DOHH2 (cell line): Measurements from ENCODE around the gene PEX10.

Source experiments
- EZH2phosphoT487 ChIP-seq: fragments of 200-600 bp; sonication (generic); IDR thresholded peaks from 2 replicates; pipeline ENCODE4 v1.6.1; 2017; ENCODE audit warnings: borderline replicate concordance, mild to moderate bottlenecking, antibody characterized with exemption, low read length, moderate library complexity, mixed read lengths
- TF ChIP-seq, protein P1 (sequence below): fragments of 200-600 bp; sonication (generic); IDR thresholded peaks from one replicate; pipeline ENCODE4 v1.5.1; 2014; ENCODE audit warnings: antibody characterized with exemption, mild to moderate bottlenecking, low read depth, low read length; ENCODE audit not compliant: poor library complexity, severe bottlenecking

DNA sequence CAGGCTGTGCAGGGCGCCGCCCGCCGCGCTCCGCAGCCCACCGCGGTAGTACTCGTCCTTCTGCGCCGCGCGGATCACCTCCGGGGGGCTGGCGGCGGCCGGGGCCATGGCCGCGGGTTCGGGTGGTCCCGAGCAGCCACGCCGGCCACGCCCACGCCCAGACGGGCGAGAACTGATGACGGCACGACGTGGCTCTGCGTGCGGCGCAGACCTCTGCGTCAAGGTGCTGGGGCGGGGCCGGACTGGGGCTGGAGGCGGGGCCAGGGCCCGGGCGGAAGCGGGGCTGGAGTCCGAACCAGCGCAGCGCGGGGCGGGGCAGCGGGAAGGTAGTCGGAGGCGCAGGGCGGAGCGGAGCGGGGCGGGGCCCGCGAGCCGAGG is at the start of gene PEX10:
- TF ChIP-seq, protein P1, sequence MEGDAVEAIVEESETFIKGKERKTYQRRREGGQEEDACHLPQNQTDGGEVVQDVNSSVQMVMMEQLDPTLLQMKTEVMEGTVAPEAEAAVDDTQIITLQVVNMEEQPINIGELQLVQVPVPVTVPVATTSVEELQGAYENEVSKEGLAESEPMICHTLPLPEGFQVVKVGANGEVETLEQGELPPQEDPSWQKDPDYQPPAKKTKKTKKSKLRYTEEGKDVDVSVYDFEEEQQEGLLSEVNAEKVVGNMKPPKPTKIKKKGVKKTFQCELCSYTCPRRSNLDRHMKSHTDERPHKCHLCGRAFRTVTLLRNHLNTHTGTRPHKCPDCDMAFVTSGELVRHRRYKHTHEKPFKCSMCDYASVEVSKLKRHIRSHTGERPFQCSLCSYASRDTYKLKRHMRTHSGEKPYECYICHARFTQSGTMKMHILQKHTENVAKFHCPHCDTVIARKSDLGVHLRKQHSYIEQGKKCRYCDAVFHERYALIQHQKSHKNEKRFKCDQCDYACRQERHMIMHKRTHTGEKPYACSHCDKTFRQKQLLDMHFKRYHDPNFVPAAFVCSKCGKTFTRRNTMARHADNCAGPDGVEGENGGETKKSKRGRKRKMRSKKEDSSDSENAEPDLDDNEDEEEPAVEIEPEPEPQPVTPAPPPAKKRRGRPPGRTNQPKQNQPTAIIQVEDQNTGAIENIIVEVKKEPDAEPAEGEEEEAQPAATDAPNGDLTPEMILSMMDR = no peak
- TF ChIP-seq EZH2phosphoT487 = no peak
